Measurements from ENCODE around the gene PTPN1. TPM values are rescaled to one million over a fixed set of nuclear protein-coding genes. Genes with fewer than 3 reads are reported as not detected.

Gene PTPN1
- total RNA-seq, 1 donor from 2014 or later, result 30.3 TPM

DNA sequence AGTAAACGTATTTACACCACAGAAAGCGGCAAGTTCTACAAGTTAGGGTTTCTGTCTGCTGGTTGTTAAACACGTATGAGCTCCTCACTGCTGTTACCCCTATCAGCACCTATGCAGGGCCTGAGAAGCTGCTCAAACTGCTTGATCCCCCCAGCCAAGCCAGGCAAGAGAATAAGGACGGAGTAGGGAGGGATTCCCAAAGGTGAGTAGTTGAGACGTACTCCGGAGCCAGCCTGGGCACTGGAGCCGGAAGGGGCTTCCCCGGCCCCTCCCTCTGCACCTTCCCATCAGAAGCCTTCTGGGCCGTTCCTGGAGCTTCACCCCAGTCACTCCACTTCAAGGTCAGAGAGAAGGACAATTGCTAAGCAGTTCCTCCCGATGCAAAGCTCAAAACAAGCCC lies 123.2 kb downstream of the PTPN1 start:
- peaks cover 22% of the 10 kb centered on the region for H3K27me3 Mint-ChIP-seq (ENCODE audit: low read depth)
- no peak for DNase-seq (ENCODE audit: low spot score)
- H3K27ac Mint-ChIP-seq (ENCODE audit: unreplicated experiment), result no peak overlapping the region
- no peak for TF ChIP-seq CTCF (IDR thresholded peaks at IDR 0.05)
- peaks cover 26% of the 10 kb centered on the region for H3K4me1 Mint-ChIP-seq (ENCODE audit: low read depth)
- no peaks in the 10 kb centered on the region for H3K36me3 Mint-ChIP-seq (ENCODE audit: low read depth)
- no peak overlapping the region for H3K4me3 Mint-ChIP-seq (ENCODE audit: unreplicated experiment)
- no peaks in the 10 kb centered on the region for H3K9me3 Mint-ChIP-seq (ENCODE audit: low read depth)

DNA sequence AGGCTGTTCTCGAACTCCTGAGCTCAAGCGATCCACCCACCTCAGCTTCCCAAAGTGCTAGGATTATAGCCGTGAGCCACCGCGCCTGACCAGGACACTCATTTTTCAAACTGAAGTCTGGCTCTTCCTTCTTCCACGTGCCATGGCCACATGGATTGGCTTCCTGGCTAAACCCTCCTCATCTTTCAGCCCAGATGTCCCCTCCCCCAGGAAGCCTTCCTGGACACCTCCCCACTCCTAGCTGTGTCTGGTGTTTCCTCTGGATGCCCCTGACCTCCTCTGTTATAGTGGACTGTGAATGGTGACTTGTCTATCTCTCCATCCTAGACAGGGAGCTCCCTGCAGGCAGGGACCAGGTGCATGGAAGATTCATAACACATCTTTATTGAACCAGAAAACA lies 124.0 kb downstream of the PTPN1 start:
- peaks cover 20% of the 10 kb centered on the region for H3K27me3 Mint-ChIP-seq (ENCODE audit: low read depth)
- TF ChIP-seq CTCF (IDR thresholded peaks at IDR 0.05), result no peak
- H3K4me1 Mint-ChIP-seq (ENCODE audit: low read depth), result peaks cover 28% of the 10 kb centered on the region
- no peaks in the 10 kb centered on the region for H3K36me3 Mint-ChIP-seq (ENCODE audit: low read depth)
- DNase-seq (ENCODE audit: low spot score), result no peak
- no peak overlapping the region for H3K27ac Mint-ChIP-seq (ENCODE audit: unreplicated experiment)
- H3K4me3 Mint-ChIP-seq (ENCODE audit: unreplicated experiment), result no peak overlapping the region
- no peaks in the 10 kb centered on the region for H3K9me3 Mint-ChIP-seq (ENCODE audit: low read depth)

Small RNA genes lying within 50 kb of the gene (microRNA-seq; reads per million reads assigned to microRNA genes)
- gene MIR1302-5 (ENCODE audit: borderline number of aligned reads) (not detected), gene MIR645 (ENCODE audit: borderline number of aligned reads) (not detected)

Other genes with a start within 250 kb of the PTPN1 start
- gene RIPOR3, start 181.2 kb downstream of the PTPN1 start, total RNA-seq, result 0.12 TPM in 1 of 3 replicates, not detected in the others
- gene PARD6B, start 221.2 kb downstream of the PTPN1 start, total RNA-seq, result 0.34 to 2.2 TPM (median 1.1 TPM) in 3 replicates

Measured in chondrocyte (in vitro differentiated cells).